NCI-H1436 treated with DMSO at 0.1 percent for 48 hours (cell line): Measurements from ENCODE around the gene BLVRB.
"Not testable (repeated sequence)": the region's sequence is repeated elsewhere in the genome, so short reads cannot be mapped to it uniquely, and the experiment has no call there.

Source experiments
- DNase-seq: peaks from one replicate; lab custom pipeline; 2025; lab: John Stamatoyannopoulos, UW

BLVRB gene

DNA sequence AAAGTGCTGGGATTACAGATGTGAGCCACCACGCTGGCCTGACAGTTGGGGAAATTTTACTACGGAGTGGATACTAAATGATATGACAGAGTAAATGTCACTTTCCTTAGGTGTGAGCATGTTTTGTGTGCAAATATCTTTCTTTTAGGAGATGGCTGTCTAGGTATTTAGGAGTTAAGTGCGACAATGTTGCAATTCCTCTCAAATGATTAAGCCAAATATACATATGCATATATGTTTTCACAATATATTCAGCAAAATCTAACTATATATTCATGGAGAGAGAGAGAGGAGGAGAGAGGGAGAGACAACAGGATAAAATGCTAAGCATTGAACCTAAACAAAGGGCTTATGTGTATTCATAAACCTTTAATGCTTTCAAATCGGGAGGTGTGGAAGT lies 16.0 kb downstream of the BLVRB start:
- DNase-seq, result no peak

DNA sequence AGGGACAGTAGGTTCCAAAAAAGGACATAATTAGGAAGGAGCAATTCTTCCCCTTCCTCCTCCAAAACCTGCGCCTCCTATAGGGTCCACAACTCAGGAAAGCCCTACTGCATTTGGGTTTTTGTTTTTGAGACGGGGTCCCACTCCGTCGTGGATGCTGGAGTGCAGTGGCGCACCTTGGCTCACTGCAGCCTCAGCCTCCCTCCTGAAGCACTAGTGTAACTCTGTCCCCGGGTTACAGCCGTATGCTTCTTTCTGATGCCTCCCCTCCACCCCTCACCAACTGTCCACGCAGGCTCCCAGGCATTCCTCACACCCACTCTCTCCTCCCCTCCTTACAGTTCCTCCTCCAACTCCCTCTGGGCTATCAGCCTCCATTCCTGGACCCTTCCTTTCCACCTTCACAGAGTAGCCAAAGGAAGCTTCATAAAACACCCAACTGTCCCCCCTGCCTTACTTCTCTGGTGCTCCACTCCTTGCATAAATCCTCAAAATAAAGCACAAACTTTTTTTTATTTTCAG lies 19.2 kb downstream of the BLVRB start:
- no peak for DNase-seq

DNA sequence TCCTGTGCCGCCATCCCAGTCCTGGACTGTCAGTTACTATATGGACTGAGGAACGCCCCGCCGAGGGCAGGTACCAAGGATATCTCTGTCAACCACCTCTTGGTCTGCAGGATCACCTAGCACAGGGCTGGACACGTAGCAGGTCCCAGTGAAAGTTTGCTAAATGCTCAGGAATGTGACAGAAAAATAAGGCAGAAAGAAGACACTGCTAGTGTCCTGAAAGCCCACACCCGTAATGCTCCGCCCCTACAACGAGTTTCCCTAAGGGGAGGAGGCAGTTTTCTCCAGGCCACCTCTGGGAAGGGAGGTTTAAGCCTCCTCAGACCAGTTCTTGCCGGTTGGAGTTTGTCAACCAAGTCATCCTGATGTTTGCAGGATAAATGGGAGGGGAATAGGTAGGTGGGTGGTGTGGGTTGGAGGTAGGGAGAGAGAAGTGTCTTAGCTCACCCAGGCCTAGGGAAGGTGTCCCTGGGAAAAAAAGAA lies 19.7 kb downstream of the BLVRB start:
- no peak for DNase-seq

DNA sequence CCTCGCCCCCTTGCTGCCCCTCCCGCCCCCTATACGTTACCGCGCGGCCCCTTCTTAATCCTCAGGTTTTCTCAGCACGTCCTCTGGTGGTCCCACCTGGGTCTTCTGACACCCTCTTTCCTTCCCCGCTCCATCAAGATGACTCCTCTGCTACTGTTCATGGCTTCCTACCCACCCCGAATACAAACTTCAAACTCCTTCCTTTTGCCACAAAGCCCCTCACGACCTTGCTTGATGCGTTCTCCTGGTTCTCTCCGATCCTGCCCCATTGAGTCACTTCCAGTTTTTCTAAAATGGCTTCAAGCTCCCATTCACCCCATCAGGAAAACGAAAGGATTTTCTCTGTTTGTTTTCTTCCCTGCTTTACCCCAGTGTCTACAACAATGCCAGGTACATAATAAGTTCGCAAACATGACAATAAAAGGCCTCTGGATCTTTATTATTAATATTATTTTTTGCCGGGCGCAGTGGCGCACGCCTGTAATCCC lies 20.7 kb downstream of the BLVRB start:
- DNase-seq, result no peak

DNA sequence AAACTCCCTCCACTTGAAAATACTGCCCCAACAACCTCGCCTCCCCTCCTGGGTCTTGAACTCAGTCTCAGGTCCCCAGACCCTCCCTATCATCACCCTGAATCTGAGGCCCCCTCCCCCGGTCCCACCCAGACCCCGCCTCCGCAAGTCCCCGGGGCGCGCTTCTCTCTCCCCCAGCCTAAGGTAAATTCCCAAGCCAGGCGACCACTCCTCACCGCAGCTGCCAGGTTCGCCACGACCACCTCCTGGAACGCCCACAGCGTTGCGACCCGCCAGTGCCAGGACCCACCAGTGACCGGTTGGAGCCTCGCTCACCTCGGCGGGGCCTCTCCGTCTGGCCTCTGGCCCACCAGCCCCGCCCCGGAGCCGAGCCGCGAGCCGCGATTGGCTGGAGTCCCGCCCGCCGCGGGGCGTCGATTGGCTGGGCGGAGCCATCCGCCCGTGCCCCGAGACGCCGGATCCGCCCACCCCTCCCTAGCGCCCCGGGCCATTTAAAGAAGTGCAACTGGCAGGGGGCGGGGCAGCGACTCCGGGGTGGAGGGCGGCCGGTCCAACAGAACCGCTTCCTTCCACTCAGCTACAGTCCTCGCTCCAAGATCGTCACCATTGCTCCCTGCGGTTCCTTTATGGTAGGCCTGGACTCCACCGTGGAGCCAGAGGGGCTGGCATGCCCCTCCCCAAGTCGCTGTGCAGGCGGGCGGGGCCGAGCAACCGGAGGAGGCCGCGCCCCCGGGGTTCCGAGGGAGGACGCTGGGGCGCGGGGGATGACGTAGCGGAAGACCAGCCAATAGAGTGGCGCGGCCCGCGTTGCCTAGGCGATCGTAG lies 21.3 kb downstream of the BLVRB start, which contains the start of gene SERTAD3:
Gene SERTAD3 (minus strand): TSS at position 336 of the 825 bp plus-strand sequence. CDS start 2,255 bp downstream, outside the sequence.
- DNase-seq, result peak; percentile 89

DNA sequence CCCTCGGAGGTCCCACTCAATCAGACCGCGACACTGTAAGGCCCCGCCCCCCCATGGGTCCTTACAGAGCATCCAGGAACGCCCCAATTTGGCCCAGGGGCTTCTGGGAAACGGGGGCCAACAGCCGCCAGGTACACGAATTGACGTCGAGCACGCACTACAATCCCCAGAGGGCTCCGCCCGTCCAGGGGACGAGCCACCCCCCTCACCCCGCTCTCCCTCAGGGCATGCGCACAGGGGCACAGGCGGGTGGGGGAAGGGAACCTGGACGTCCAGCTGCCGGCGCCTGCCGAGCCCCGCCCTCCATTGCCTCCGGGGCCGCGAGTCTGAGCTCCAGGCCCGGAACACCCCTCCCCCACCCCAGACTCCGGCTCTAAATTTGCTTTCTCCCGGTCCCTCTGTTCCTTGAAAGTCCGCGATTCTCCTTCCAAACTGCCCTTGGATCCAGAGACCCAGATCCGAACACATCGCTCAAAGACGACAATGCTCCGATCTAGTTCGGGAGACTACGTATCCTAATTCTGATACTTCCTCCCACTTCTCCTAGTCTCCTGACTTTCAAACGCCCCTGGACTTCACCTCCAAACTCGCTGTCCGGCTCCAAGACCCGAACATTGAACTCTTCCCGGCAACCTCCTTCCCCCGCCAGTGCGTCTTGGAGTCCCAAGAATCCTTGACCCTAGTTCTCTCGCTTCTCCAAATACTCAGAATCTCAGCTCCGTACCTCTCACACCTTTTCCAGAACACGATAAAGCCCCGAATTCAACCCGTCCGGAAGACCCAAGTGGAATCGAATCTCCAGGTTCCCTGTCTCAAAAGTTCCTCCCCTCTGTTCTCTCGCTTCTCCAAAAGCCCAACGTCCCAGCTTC lies 22.2 kb downstream of the BLVRB start:
- DNase-seq, result peak; percentile 97

DNA sequence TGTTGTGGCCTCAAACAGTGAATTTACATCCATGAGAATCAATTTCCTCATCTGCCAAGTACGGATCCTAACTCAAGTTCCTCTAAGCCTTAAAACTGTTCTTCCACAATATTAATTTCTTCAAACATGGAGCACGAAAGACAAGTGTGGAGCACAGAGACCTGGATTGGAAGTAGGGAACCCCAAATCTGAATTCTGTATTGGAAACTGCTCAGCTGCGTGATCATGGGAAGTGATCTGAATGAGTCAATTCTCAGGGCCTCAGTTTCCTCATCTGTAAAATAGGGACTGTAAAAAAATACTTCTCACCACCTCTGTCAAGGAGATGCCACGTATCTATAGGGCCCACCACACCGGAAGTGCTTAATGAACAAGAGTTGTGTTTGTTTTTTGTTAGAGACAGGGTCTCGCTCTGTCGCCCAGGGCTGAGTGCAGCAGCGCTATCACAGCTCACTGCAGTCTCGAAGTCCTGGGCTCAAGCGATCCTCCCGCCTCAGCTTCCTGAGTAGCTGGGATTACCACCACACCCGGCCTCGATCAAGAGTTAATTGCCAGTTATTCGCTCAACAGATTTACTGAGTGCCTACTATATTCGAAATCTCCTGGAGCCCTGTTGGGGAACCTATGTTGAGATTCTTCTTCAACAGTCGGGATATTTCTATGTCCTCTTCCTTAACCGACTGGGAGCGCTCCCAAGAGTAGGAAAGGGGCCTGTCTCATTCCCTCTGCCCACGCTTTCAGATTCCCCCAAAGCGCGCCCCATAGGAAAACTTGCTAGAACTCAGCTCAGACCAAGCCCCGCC lies 23.0 kb downstream of the BLVRB start:
- no peak for DNase-seq

DNA sequence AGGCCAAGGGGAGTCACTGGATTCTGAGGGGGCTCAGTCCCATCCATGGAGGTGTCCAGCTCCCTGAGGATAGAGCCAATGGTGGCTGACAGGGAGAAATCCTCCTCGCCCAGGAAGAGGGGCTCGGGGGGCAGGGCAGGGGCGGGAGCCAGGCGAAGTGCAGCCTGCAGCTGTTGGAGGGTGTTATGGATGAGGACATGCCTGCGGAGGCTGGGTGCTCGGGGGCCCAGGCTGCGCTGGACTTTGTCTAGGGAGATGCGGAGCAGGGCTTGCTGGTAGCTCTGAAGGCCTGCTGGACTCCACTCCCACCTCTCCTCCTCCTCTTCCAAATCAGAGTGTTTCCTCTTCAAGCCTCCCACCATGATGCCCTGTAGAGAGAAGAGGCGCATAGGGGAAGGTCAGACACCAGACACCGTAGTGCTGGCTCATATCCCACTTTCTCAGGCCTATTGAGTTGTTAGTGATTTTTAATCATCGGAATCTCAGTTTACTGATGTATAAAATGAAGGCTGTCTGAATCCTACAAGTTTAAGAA lies 23.8 kb downstream of the BLVRB start:
- no peak for DNase-seq

DNA sequence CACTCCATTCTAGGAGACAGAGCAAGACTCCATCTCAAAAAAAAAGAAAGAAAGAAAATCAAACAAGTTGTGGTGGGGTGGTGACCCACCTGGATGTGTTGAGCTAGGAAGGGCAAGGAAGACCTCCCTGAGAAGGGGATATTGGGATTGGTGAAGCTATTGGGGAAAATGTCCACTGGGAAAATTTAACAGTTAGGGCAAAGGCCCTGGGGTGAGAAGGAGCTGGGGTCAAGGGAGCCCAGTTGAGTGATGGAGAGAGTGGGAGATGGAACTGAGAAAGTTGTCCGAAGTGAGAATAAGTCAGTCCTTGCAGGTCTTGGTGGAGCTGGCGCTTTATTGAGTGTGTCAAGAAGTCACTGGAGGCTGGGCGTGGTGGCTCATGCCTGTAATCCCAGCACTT lies 27.3 kb downstream of the BLVRB start:
- DNase-seq, result no peak

DNA sequence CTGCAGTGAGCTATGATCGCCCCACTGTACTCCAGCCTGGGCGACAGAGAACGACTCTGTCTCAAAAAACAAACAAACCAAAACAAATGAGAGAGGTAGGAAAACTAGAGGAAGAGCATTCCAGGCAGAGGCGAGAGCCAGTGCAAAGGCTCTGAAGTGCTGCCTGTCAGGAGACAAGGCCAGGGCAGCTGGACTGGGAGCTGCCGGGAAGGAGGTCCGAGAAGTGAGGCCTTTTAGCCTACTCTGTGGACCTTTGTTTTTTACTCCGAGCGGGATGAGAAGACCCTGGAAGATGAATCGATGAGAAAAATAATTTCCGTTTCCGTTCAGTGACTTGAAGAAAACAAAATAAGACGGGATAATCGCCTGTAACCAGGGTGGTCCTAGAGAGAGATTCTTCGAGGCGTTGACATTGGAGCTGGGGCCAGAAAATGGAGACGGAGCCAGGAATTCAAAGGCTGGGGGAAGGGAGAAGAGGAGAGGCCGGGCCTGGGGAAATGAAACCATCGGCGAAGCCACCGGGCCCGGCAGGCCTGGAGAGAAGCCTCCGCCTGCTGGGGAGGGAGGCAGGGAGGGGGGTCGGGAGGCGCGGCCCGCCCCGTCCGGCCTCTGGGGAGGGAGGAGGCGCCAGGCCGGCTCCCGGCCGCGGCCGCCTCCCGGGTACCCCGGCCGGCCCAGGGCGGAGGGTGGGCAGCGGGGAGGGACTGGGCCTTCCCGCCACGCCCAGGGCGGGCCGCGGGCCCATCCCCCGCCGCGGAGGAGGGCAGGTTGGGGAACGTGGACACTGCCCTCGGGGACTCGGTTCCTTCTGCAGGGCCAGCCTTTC lies 31.9 kb downstream of the BLVRB start:
- DNase-seq, result peak; percentile 2

DNA sequence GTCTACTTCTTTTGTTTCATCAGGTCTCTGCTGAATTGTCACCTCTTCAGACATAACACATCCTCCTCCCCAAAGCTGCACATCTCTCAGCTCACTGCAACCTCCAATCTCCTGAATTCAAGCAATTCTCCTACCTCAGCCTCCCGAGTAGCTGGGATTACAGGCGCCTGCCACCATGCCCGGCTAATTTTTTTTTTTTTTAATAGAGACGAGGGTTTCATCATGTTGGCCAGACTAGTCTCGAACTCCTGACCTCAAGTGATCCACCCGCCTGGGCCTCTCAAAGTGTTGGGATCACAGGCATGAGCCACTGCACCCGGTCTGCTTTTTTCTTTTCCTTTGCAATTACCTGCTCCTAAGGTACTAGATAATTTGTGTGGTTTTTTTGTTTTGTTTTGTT lies 32.8 kb downstream of the BLVRB start:
- not testable (repeated sequence) for DNase-seq

DNA sequence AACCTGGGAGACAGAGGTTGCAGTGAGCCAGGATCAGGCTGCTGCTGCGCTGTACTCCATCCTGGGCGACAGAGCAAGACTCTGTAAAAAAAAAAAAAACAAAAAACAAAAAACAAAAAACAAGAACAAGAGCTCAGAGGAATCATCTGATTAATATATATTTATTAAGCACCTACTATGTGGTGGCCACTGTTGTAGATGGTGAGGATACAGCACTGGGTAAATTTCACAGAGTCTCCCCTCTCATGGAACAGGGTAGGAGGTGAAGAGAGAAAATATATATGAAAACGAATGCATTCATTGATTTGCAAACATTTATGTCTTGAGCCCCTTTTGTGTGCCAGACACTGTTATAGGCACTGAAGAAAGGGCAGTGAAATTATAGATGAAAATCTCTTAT lies 33.8 kb downstream of the BLVRB start:
- no peak for DNase-seq

DNA sequence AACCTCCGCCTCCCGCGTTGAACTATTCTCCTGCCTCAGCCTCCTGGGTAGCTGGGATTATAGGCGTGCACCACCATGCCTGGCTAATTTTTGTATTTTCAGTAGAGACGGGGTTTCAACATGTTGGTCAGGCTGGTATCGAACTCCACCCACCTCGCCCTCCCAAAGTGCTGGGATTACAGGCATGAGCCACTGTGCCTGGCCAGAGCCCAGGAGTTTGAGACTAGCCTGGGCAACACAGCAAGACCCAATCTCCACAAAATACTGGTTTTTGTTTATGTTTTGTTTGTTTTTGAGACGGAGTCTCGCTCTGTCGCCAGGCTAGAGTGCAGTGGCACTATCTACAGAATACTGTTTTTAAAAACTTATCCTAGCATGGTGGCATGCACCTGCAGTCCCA lies 35.3 kb downstream of the BLVRB start:
- not testable (repeated sequence) for DNase-seq

DNA sequence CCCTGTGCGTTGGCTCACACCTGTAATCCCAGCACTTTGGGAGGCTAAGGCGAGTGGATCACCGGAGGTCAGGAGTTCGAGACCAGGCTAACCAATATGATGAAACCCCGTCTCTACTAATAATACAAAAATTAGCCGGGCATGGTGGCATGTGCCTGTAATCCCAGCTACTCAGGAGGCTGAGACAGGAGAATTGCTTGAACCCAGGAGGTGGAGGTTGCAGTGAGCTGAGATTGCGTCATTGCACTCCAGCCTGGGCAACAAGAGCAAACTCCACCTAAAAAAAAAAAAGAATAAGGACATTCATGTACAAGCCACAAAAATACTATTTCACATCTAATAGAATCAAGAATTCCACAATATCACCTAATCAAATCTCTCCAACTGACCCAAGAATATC lies 37.3 kb downstream of the BLVRB start:
- not testable (repeated sequence) for DNase-seq

DNA sequence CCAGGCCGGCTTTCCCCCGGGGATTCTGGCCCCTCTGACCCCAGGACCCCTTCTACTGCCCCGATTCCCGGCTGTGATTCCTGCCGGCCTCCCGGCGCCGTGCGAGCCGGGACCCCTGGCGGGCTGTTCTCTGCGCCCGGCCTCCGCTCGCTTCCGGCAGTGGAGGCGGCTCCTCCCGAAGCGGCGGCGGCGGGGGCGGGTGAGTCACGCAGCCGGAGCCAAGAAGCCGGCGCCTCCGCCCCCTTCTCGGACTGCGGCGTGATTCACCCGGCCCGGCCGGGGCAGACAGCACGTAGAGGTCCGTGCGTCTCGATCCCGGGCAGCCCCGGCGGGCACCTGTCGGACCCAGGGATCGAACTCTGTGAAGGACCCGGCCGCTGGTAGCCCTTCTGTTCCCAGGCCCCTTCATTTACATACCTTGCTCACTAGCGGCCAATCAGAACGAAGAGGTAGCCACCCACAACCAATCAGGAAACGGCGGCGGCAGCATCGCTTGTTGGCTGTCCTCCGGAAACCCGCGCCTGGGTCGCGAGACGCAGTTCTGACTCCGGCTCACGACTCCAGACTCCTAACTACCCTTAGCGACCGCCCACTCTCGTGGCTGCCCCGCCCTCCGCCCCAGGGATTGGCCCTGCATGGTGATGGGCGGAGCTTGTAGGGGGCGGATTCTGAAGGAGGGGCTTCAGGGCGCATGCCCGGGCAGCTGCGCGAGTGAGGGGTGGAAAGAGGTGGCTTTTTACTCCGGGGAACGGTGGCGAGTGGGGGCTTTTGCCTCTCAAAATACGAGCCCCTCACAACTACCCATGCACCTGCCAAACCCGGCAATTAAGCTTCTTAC lies 39.9 kb downstream of the BLVRB start, which contains the start of gene SERTAD1:
Gene SERTAD1 (minus strand): TSS at position 543 of the 838 bp plus-strand sequence. CDS start 2,446 bp downstream, outside the sequence.
- peak; percentile 97 for DNase-seq

DNA sequence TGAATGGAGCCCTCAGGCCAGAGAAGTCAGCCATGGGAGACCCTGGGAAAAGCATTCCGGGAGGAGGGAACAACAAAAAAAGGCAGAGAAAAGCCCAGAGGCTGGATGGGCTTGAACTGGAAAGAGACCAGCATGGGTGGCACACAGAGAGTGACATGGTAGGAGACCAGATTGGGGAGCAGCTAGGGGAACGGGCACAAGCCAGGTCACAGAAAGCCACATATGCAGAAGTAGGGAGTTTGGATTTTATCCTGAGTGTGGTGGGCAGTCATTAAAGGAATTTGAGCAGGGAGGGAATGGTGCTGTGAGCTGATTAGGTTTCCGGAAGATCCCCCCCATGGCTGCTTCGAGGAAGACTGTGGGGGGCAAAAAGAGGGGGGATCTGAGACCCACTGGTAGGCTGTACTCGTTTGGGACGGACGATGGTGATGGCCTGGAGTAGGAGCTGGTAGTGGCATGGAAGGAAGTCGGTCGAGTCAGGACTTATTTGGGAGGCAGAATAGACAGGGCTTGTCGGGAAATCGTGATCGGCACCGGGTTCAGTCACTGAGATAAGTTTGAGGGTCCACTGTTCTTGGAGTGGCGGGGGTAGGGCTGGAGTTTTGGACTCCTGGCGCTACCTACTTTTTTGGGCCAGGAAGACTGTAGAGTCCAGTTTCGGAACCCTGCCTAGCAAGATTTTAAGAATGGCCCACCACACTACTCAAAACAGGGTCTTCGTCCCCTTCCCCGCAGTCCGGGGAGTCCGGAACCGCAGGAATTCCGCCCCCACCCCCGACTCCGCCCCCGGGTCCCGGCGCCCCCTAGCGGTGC lies 40.7 kb downstream of the BLVRB start:
- DNase-seq, result no peak

DNA sequence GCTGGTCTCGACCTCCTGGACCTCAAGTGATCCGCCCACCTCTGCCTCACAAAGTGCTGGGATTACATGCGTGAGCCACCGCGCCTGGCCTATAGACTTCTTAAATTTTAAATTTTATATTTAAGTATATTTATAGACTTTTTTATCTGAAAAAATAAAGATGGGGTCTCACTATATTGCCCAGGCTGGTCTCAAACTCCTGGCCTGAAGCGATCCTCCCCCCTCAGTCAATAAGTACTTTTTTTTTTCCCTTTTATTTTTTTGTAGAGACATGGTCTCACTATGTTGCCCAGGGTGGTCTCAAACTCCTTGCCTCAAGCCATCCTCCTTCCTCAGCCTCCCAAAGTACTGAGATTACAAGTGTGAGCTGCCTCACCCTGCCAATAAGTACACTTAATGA lies 41.6 kb downstream of the BLVRB start:
- DNase-seq, result no peak
